Thyroid gland (tissue), 4 donors: Measurements from ENCODE around the gene SCN8A. TPM values are rescaled to one million over a fixed set of nuclear protein-coding genes. Genes with fewer than 3 reads are reported as not detected.

Experiments
- DNase-seq, 2 donors: peaks; one replicate each; pipeline ENCODE4 v3.0.0-alpha.2; 2019
- H3K27ac ChIP-seq, 3 donors: fragments of 200-600 bp; sonication (generic); 1 replicate in 2 of 3; 2 replicates in 1 of 3; pipeline ENCODE4 v1.5.1; 2016 to 2019; ENCODE audit warnings: mild to moderate bottlenecking in 1 of 3, moderate library complexity in 1 of 3
- H3K27me3 ChIP-seq: fragments of 200-600 bp; sonication (generic); one replicate; pipeline ENCODE4 v1.5.1; 2019
- H3K36me3 ChIP-seq, 2 donors: fragments of 200-600 bp; sonication (generic); one replicate each; pipeline ENCODE4 v1.5.1; 2016 to 2019
- H3K4me1 ChIP-seq, 2 donors: fragments of 200-600 bp; sonication (generic); one replicate each; pipeline ENCODE4 v1.5.1; 2017 to 2019
- H3K4me3 ChIP-seq, 3 donors: fragments of 200-600 bp; sonication (generic); replicated peaks in 1 of 3; 1 replicate in 2 of 3; 2 replicates in 1 of 3; pipeline ENCODE4 v1.5.1; 2016; ENCODE audit warnings: mild to moderate bottlenecking in 1 of 3
- H3K9me3 ChIP-seq: fragments of 200-600 bp; sonication (generic); one replicate; pipeline ENCODE4 v1.5.1; 2017
- POLR2A ChIP-seq, 2 donors: fragments of 450-650 bp; IDR thresholded peaks; one replicate each; pipeline ENCODE4 v1.6.1; 2017; ENCODE audit warnings: antibody characterized with exemption in 2 of 2, mild to moderate bottlenecking in 2 of 2, moderate library complexity in 1 of 2
- WGBS, 2 donors: methylation state at CpG; one replicate each; pipeline ENCODE4 v1.1.5; 2017; 5-methylcytosine and 5-hydroxymethylcytosine counted together
- intact Hi-C: fragments of 100-400 bp; cut with DNase I; formaldehyde crosslinking; loops from one replicate; pipeline ENCODE4 v1.15.1; 2023
- total RNA-seq, 4 donors: library from RNA; depleted of rRNA; stranded (reverse); fragments of >200 nt; gene quantifications; one replicate each; pipeline ENCODE4 v1.2.3, GENCODE V29; 2016
- TF ChIP-seq, protein P1 (sequence below), 6 experiments: fragments of 200-600 bp in 3 of 6; fragments of 450-650 bp in 3 of 6; sonication (generic) in 3 of 6; IDR thresholded peaks; one replicate each; pipeline ENCODE4 v1.5.1; 2016 to 2019; ENCODE audit warnings: antibody characterized with exemption in 6 of 6, mild to moderate bottlenecking in 2 of 6, inconsistent platforms in 1 of 6, moderate library complexity in 1 of 6

The SCN8A gene
- total RNA-seq, 4 donors from 2014 or later: 0.89 to 3.7 (median 1.3) TPM

GRCh38 chr12:51846271-51846691 is 255.2 kb downstream of the SCN8A start:
- Histone ChIP-seq H3K36me3 (no peaks in the 10 kb centered on the region), H3K27me3 (peaks cover 9% of the 10 kb centered on the region), H3K27ac (no peak overlapping the region), H3K4me1 (peaks cover 14 to 35% of the 10 kb centered on the region in 2 donors), H3K9me3 (no peaks in the 10 kb centered on the region), H3K4me3 (no peak overlapping the region)
- no peak for DNase-seq
- TF ChIP-seq POLR2A (IDR thresholded peaks at IDR 0.05): no peak
- 75 to 79% methylated on average over 15 of the region's 15 CpGs for WGBS, 2 donors
- intact Hi-C loops: no loop called here

DNA sequence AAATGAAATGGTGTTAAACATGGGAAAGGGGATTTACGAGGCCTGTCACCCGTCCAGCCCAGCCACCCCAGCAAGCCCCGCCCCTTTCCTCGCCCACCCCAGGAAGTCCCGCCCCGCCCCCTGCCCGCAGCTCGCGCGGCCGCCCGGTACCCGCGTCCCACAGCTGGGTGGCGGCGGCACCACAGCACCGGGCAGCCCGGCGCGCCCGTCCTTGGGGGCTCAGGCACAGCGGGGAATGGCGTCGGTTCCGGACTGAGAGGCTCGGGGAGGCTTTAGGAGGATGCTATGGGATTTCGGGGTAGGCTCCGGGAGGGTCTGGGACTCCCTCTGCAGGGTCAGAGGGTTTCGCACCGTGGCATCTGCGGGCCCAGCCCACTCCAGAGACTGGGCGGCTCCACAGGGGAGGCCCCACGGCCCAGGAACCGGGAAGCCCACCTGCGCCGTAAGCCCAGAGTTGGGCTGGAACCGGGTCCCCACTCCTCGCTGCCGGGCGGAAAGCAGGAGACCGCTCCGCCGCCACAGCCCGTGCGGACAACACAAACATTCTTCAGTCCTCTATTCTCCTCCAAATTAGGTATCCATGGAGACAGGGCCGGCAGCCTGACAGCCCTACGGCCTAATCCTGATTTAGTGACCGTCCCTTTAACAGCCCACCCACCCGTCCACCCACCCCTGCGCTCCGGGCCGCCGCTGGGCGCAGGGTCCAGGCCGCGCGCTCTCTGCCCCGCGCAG is 256.0 kb downstream of the SCN8A start:
- TF ChIP-seq POLR2A (IDR thresholded peaks at IDR 0.05): peak in 1 of 2 donors; percentile 31
- TF ChIP-seq, protein P1, sequence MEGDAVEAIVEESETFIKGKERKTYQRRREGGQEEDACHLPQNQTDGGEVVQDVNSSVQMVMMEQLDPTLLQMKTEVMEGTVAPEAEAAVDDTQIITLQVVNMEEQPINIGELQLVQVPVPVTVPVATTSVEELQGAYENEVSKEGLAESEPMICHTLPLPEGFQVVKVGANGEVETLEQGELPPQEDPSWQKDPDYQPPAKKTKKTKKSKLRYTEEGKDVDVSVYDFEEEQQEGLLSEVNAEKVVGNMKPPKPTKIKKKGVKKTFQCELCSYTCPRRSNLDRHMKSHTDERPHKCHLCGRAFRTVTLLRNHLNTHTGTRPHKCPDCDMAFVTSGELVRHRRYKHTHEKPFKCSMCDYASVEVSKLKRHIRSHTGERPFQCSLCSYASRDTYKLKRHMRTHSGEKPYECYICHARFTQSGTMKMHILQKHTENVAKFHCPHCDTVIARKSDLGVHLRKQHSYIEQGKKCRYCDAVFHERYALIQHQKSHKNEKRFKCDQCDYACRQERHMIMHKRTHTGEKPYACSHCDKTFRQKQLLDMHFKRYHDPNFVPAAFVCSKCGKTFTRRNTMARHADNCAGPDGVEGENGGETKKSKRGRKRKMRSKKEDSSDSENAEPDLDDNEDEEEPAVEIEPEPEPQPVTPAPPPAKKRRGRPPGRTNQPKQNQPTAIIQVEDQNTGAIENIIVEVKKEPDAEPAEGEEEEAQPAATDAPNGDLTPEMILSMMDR (IDR thresholded peaks at IDR 0.05): no peak
- peaks cover 14 to 37% of the 10 kb centered on the region in 2 donors for H3K4me1 ChIP-seq
- 0 to 1% methylated on average over 4 to 19 of the region's 59 CpGs for WGBS, 2 donors

GRCh38 chr12:51847643-51848325 is 256.8 kb downstream of the SCN8A start:
- peaks cover 14 to 37% of the 10 kb centered on the region in 2 donors for H3K4me1 ChIP-seq
- H3K9me3 ChIP-seq: no peaks in the 10 kb centered on the region
- intact Hi-C loops: no loop called here
- H3K36me3 ChIP-seq: no peaks in the 10 kb centered on the region
- TF ChIP-seq, protein P1 (IDR thresholded peaks at IDR 0.05): no peak
- TF ChIP-seq POLR2A (IDR thresholded peaks at IDR 0.05): no peak
- H3K4me3 ChIP-seq: peak overlapping the region in 2 of 3 donors; percentile 17 to 63
- H3K27ac ChIP-seq: peak overlapping the region; percentile 15 to 73 (median 65)
- 0% methylated on average over 7 to 8 of the region's 40 CpGs for WGBS, 2 donors
- peak in 1 of 2 donors; percentile 35 for DNase-seq
- peaks cover 9% of the 10 kb centered on the region for H3K27me3 ChIP-seq

More for the DNA sequence above, 256.0 kb downstream of the SCN8A start:
- Histone ChIP-seq H3K36me3 (no peaks in the 10 kb centered on the region), H3K4me3 (peak overlapping the region in 2 of 3 donors; percentile 20 to 63), H3K27me3 (peaks cover 9% of the 10 kb centered on the region), H3K9me3 (no peaks in the 10 kb centered on the region), H3K27ac (peak overlapping the region in 2 of 3 donors; percentile 65 to 73)
- peak; percentile 34 to 55 for DNase-seq
- intact Hi-C loops: no loop called here

- Histone ChIP-seq H3K27me3 (peaks cover 9% of the 10 kb centered on the region), H3K36me3 (no peaks in the 10 kb centered on the region), H3K4me3 (peak within 1 kb of the TSS in 2 of 3 donors; percentile 17 to 63), H3K4me1 (peaks cover 14 to 37% of the 10 kb centered on the region in 2 donors), H3K27ac (peak within 1 kb of the TSS; percentile 15 to 75 (median 65)), H3K9me3 (no peaks in the 10 kb centered on the region)
- WGBS, 2 donors: no CpG with 5 or more reads among the region's 51 CpGs
- no peak for DNase-seq
- TF ChIP-seq, protein P1 (IDR thresholded peaks at IDR 0.05): no peak
- TF ChIP-seq POLR2A (IDR thresholded peaks at IDR 0.05): no peak
- intact Hi-C loops: no loop called here
Measured at GRCh38 chr12:51848326-51848727, 257.3 kb downstream of the SCN8A start, which contains the start of gene FIGNL2. Gene FIGNL2, minus strand, starts transcription at chr12:51848718. Its CDS starts 26,305 bp downstream, at chr12:51822413.

- intact Hi-C loops: no loop called here
- H3K36me3 ChIP-seq: no peaks in the 10 kb centered on the region
- 41 to 54% methylated on average over 24 to 32 of the region's 57 CpGs for WGBS, 2 donors
- H3K4me3 ChIP-seq: peak overlapping the region in 1 of 3 donors; percentile 63
- peak overlapping the region in 2 of 3 donors; percentile 53 to 75 for H3K27ac ChIP-seq
- peak in 1 of 2 donors; percentile 28 for DNase-seq
- no peak for TF ChIP-seq POLR2A (IDR thresholded peaks at IDR 0.05)
- TF ChIP-seq, protein P1 (IDR thresholded peaks at IDR 0.05): no peak
- H3K27me3 ChIP-seq: peaks cover 9% of the 10 kb centered on the region
- H3K4me1 ChIP-seq: peaks cover 14 to 37% of the 10 kb centered on the region in 2 donors
- H3K9me3 ChIP-seq: no peaks in the 10 kb centered on the region
Measured at GRCh38 chr12:51848841-51849735, 258.1 kb downstream of the SCN8A start.
